Measurements from ENCODE around the gene MED27.

MED27 gene

GRCh38 chr9:131867611-131868192, 212.0 kb downstream of the MED27 start:
- no peak overlapping the region for H3K27ac ChIP-seq (ENCODE audit: low read depth, low read length)
- peaks cover 4% of the 10 kb centered on the region for H3K36me3 ChIP-seq (ENCODE audit: insufficient read depth, low read length)
- no peak overlapping the region for H3K9ac ChIP-seq (ENCODE audit: low read length)
- H3K4me3 ChIP-seq (ENCODE audit: low read depth in 1 of 2, low read length in 2 of 2) = no peak overlapping the region
- H3K27me3 ChIP-seq (ENCODE audit: control insufficient read depth in 1 of 2, insufficient read depth in 2 of 2, low read length in 2 of 2) = no peaks in the 10 kb centered on the region
- no peaks in the 10 kb centered on the region for H3K9me3 ChIP-seq (ENCODE audit: low read length)
- H3K4me1 ChIP-seq (ENCODE audit: insufficient read depth, low read length) = no peaks in the 10 kb centered on the region

GRCh38 chr9:131865446-131866195, 214.0 kb downstream of the MED27 start:
- H3K27me3 ChIP-seq (ENCODE audit: control insufficient read depth in 1 of 2, insufficient read depth in 2 of 2, low read length in 2 of 2) = no peaks in the 10 kb centered on the region

GRCh38 chr9:131864531-131864930, 215.1 kb downstream of the MED27 start:
- H3K9me3 ChIP-seq (ENCODE audit: low read length) = no peaks in the 10 kb centered on the region
- no peak overlapping the region for H3K27ac ChIP-seq (ENCODE audit: low read depth, low read length)
- no peaks in the 10 kb centered on the region for H3K4me1 ChIP-seq (ENCODE audit: insufficient read depth, low read length)
- peaks cover 15% of the 10 kb centered on the region for H3K36me3 ChIP-seq (ENCODE audit: insufficient read depth, low read length)
- no peak overlapping the region for H3K9ac ChIP-seq (ENCODE audit: low read length)
- no peaks in the 10 kb centered on the region for H3K27me3 ChIP-seq (ENCODE audit: control insufficient read depth in 1 of 2, insufficient read depth in 2 of 2, low read length in 2 of 2)
- H3K4me3 ChIP-seq (ENCODE audit: low read depth in 1 of 2, low read length in 2 of 2) = no peak overlapping the region

More at GRCh38 chr9:131865446-131866195, 214.0 kb downstream of the MED27 start:
- H3K27ac ChIP-seq (ENCODE audit: low read depth, low read length) = no peak overlapping the region
- no peak overlapping the region for H3K9ac ChIP-seq (ENCODE audit: low read length)
- H3K9me3 ChIP-seq (ENCODE audit: low read length) = no peaks in the 10 kb centered on the region
- H3K4me1 ChIP-seq (ENCODE audit: insufficient read depth, low read length) = no peaks in the 10 kb centered on the region
- H3K4me3 ChIP-seq (ENCODE audit: low read depth in 1 of 2, low read length in 2 of 2) = no peak overlapping the region
- peaks cover 15% of the 10 kb centered on the region for H3K36me3 ChIP-seq (ENCODE audit: insufficient read depth, low read length)

GRCh38 chr9:131863306-131863896, 216.3 kb downstream of the MED27 start:
- H3K9ac ChIP-seq (ENCODE audit: low read length) = no peak overlapping the region
- H3K9me3 ChIP-seq (ENCODE audit: low read length) = no peaks in the 10 kb centered on the region
- no peak overlapping the region for H3K4me3 ChIP-seq (ENCODE audit: low read depth in 1 of 2, low read length in 2 of 2)

GRCh38 chr9:131862261-131862660, 217.4 kb downstream of the MED27 start:
- H3K36me3 ChIP-seq (ENCODE audit: insufficient read depth, low read length) = peaks cover 15% of the 10 kb centered on the region
- no peak overlapping the region for H3K4me3 ChIP-seq (ENCODE audit: low read depth in 1 of 2, low read length in 2 of 2)
- no peak overlapping the region for H3K9ac ChIP-seq (ENCODE audit: low read length)
- H3K9me3 ChIP-seq (ENCODE audit: low read length) = no peaks in the 10 kb centered on the region
- no peak overlapping the region for H3K27ac ChIP-seq (ENCODE audit: low read depth, low read length)
- H3K27me3 ChIP-seq (ENCODE audit: control insufficient read depth in 1 of 2, insufficient read depth in 2 of 2, low read length in 2 of 2) = no peaks in the 10 kb centered on the region
- no peaks in the 10 kb centered on the region for H3K4me1 ChIP-seq (ENCODE audit: insufficient read depth, low read length)

More at GRCh38 chr9:131863306-131863896, 216.3 kb downstream of the MED27 start:
- no peaks in the 10 kb centered on the region for H3K27me3 ChIP-seq (ENCODE audit: control insufficient read depth in 1 of 2, insufficient read depth in 2 of 2, low read length in 2 of 2)
- no peak overlapping the region for H3K27ac ChIP-seq (ENCODE audit: low read depth, low read length)
- H3K36me3 ChIP-seq (ENCODE audit: insufficient read depth, low read length) = peaks cover 15% of the 10 kb centered on the region
- no peaks in the 10 kb centered on the region for H3K4me1 ChIP-seq (ENCODE audit: insufficient read depth, low read length)

GRCh38 chr9:131860430-131860829, 219.2 kb downstream of the MED27 start:
- no peaks in the 10 kb centered on the region for H3K27me3 ChIP-seq (ENCODE audit: control insufficient read depth in 1 of 2, insufficient read depth in 2 of 2, low read length in 2 of 2)

GRCh38 chr9:131858147-131858546, 221.5 kb downstream of the MED27 start:
- H3K4me1 ChIP-seq (ENCODE audit: insufficient read depth, low read length) = no peaks in the 10 kb centered on the region
- H3K4me3 ChIP-seq (ENCODE audit: low read depth in 1 of 2, low read length in 2 of 2) = no peak overlapping the region
- no peaks in the 10 kb centered on the region for H3K27me3 ChIP-seq (ENCODE audit: control insufficient read depth in 1 of 2, insufficient read depth in 2 of 2, low read length in 2 of 2)
- H3K36me3 ChIP-seq (ENCODE audit: insufficient read depth, low read length) = peaks cover 15% of the 10 kb centered on the region
- H3K27ac ChIP-seq (ENCODE audit: low read depth, low read length) = no peak overlapping the region
- no peak overlapping the region for H3K9ac ChIP-seq (ENCODE audit: low read length)
- no peaks in the 10 kb centered on the region for H3K9me3 ChIP-seq (ENCODE audit: low read length)

More at GRCh38 chr9:131860430-131860829, 219.2 kb downstream of the MED27 start:
- Histone ChIP-seq H3K36me3 (ENCODE audit: insufficient read depth, low read length) (peaks cover 15% of the 10 kb centered on the region), H3K4me3 (ENCODE audit: low read depth in 1 of 2, low read length in 2 of 2) (no peak overlapping the region), H3K27ac (ENCODE audit: low read depth, low read length) (no peak overlapping the region), H3K9me3 (ENCODE audit: low read length) (no peaks in the 10 kb centered on the region), H3K9ac (ENCODE audit: low read length) (no peak overlapping the region), H3K4me1 (ENCODE audit: insufficient read depth, low read length) (no peaks in the 10 kb centered on the region)

GRCh38 chr9:131856105-131856504, 223.6 kb downstream of the MED27 start:
- H3K27ac ChIP-seq (ENCODE audit: low read depth, low read length) = no peak overlapping the region
- H3K4me3 ChIP-seq (ENCODE audit: low read depth in 1 of 2, low read length in 2 of 2) = no peak overlapping the region
- no peaks in the 10 kb centered on the region for H3K36me3 ChIP-seq (ENCODE audit: insufficient read depth, low read length)
- no peaks in the 10 kb centered on the region for H3K27me3 ChIP-seq (ENCODE audit: control insufficient read depth in 1 of 2, insufficient read depth in 2 of 2, low read length in 2 of 2)
- no peak overlapping the region for H3K9ac ChIP-seq (ENCODE audit: low read length)
- H3K9me3 ChIP-seq (ENCODE audit: low read length) = no peaks in the 10 kb centered on the region
- H3K4me1 ChIP-seq (ENCODE audit: insufficient read depth, low read length) = no peaks in the 10 kb centered on the region

GRCh38 chr9:131854896-131855613, 224.6 kb downstream of the MED27 start:
- Histone ChIP-seq H3K9ac (ENCODE audit: low read length) (no peak overlapping the region), H3K4me3 (ENCODE audit: low read depth in 1 of 2, low read length in 2 of 2) (no peak overlapping the region), H3K4me1 (ENCODE audit: insufficient read depth, low read length) (no peaks in the 10 kb centered on the region), H3K27me3 (ENCODE audit: control insufficient read depth in 1 of 2, insufficient read depth in 2 of 2, low read length in 2 of 2) (no peaks in the 10 kb centered on the region), H3K9me3 (ENCODE audit: low read length) (no peaks in the 10 kb centered on the region), H3K36me3 (ENCODE audit: insufficient read depth, low read length) (no peaks in the 10 kb centered on the region), H3K27ac (ENCODE audit: low read depth, low read length) (no peak overlapping the region)

- no peak overlapping the region for H3K4me3 ChIP-seq (ENCODE audit: low read depth in 1 of 2, low read length in 2 of 2)
- no peaks in the 10 kb centered on the region for H3K4me1 ChIP-seq (ENCODE audit: insufficient read depth, low read length)
- no peak overlapping the region for H3K27ac ChIP-seq (ENCODE audit: low read depth, low read length)
- no peaks in the 10 kb centered on the region for H3K27me3 ChIP-seq (ENCODE audit: control insufficient read depth in 1 of 2, insufficient read depth in 2 of 2, low read length in 2 of 2)
- H3K9me3 ChIP-seq (ENCODE audit: low read length) = no peaks in the 10 kb centered on the region
- no peak overlapping the region for H3K9ac ChIP-seq (ENCODE audit: low read length)
- no peaks in the 10 kb centered on the region for H3K36me3 ChIP-seq (ENCODE audit: insufficient read depth, low read length)
Observed at GRCh38 chr9:131854334-131854733, 225.3 kb downstream of the MED27 start.

- no peaks in the 10 kb centered on the region for H3K27me3 ChIP-seq (ENCODE audit: control insufficient read depth in 1 of 2, insufficient read depth in 2 of 2, low read length in 2 of 2)
- no peaks in the 10 kb centered on the region for H3K4me1 ChIP-seq (ENCODE audit: insufficient read depth, low read length)
- H3K27ac ChIP-seq (ENCODE audit: low read depth, low read length) = no peak overlapping the region
- H3K9me3 ChIP-seq (ENCODE audit: low read length) = no peaks in the 10 kb centered on the region
- H3K4me3 ChIP-seq (ENCODE audit: low read depth in 1 of 2, low read length in 2 of 2) = no peak overlapping the region
- H3K36me3 ChIP-seq (ENCODE audit: insufficient read depth, low read length) = no peaks in the 10 kb centered on the region
- no peak overlapping the region for H3K9ac ChIP-seq (ENCODE audit: low read length)
Observed at GRCh38 chr9:131853434-131853833, 226.2 kb downstream of the MED27 start.

Measured in muscle layer of colon (tissue), 2 donors.